Thoracic aorta (tissue), 2 donors: ENCODE results near the gene IL18RAP. TPM values are rescaled to one million over a fixed set of nuclear protein-coding genes. Genes with fewer than 3 reads are reported as not detected.

Experiments used
- ATAC-seq: fragments of 150-250 bp; one replicate; pipeline ENCODE4 v1.8.0; 2017; ENCODE audit warnings: low read depth; ENCODE audit not compliant: insufficient number of reproducible peaks, low FRiP score
- DNase-seq: peaks from one replicate; pipeline ENCODE4 v3.0.0-alpha.2; 2020; ENCODE audit warnings: low spot score
- H3K27ac ChIP-seq, 2 donors: fragments of 200-600 bp; sonication (generic); 1 replicate in 1 of 2; 2 replicates in 1 of 2; pipeline ENCODE4 v1.5.1; 2016; ENCODE audit warnings: mild to moderate bottlenecking in 2 of 2, moderate library complexity in 2 of 2
- H3K27me3 ChIP-seq: fragments of 200-600 bp; sonication (generic); replicated peaks from 2 replicates; pipeline ENCODE4 v1.6.0; 2016; ENCODE audit warnings: mild to moderate bottlenecking; ENCODE audit not compliant: insufficient read depth
- H3K36me3 ChIP-seq: fragments of 200-600 bp; sonication (generic); one replicate; pipeline ENCODE4 v1.5.1; 2016
- H3K4me1 ChIP-seq, 2 donors: fragments of 200-600 bp; sonication (generic); 1 replicate in 1 of 2; 2 replicates in 1 of 2; pipeline versions ENCODE4 v1.5.1 to v1.6.0; 2016; ENCODE audit warnings: low read depth in 2 of 2, mild to moderate bottlenecking in 1 of 2; ENCODE audit not compliant: control insufficient read depth in 1 of 2
- H3K4me3 ChIP-seq: fragments of 200-600 bp; sonication (generic); 2 replicates; pipeline ENCODE4 v1.5.1; 2016; ENCODE audit warnings: mild to moderate bottlenecking
- H3K9me3 ChIP-seq: fragments of 200-600 bp; sonication (generic); 2 replicates; pipeline ENCODE4 v1.5.1; 2016
- total RNA-seq, 2 donors: library from RNA; depleted of rRNA; stranded (reverse); fragments of >200 nt; gene quantifications; one replicate each; pipeline versions ENCODE4 v1.1.0 to v1.2.3, GENCODE V29; 2016
- TF ChIP-seq, protein P1 (sequence below): fragments of 200-600 bp; sonication (generic); IDR thresholded peaks from one replicate; pipeline ENCODE4 v1.5.1; 2019; ENCODE audit warnings: antibody characterized with exemption

The IL18RAP gene
- total RNA-seq, 2 donors from 2014 or later = 1.4 to 32.1 TPM

GRCh38 chr2:102410952-102411351 lies 12.0 kb upstream of the IL18RAP start:
- H3K36me3 ChIP-seq = no peaks in the 10 kb centered on the region
- H3K9me3 ChIP-seq = no peaks in the 10 kb centered on the region
- H3K4me3 ChIP-seq = no peak overlapping the region
- no peaks in the 10 kb centered on the region for H3K4me1 ChIP-seq
- TF ChIP-seq, protein P1, sequence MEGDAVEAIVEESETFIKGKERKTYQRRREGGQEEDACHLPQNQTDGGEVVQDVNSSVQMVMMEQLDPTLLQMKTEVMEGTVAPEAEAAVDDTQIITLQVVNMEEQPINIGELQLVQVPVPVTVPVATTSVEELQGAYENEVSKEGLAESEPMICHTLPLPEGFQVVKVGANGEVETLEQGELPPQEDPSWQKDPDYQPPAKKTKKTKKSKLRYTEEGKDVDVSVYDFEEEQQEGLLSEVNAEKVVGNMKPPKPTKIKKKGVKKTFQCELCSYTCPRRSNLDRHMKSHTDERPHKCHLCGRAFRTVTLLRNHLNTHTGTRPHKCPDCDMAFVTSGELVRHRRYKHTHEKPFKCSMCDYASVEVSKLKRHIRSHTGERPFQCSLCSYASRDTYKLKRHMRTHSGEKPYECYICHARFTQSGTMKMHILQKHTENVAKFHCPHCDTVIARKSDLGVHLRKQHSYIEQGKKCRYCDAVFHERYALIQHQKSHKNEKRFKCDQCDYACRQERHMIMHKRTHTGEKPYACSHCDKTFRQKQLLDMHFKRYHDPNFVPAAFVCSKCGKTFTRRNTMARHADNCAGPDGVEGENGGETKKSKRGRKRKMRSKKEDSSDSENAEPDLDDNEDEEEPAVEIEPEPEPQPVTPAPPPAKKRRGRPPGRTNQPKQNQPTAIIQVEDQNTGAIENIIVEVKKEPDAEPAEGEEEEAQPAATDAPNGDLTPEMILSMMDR = no peak
- ATAC-seq (no peak), DNase-seq (no peak)
- H3K27me3 ChIP-seq = no peaks in the 10 kb centered on the region
- H3K27ac ChIP-seq = no peak overlapping the region

GRCh38 chr2:102412199-102412598 lies 10.8 kb upstream of the IL18RAP start:
- Histone ChIP-seq H3K36me3 (no peaks in the 10 kb centered on the region), H3K4me1 (no peaks in the 10 kb centered on the region), H3K9me3 (no peaks in the 10 kb centered on the region), H3K27ac (no peak overlapping the region), H3K27me3 (no peaks in the 10 kb centered on the region), H3K4me3 (no peak overlapping the region)
- TF ChIP-seq, protein P1 = no peak
- DNase-seq (no peak), ATAC-seq (no peak)

DNA sequence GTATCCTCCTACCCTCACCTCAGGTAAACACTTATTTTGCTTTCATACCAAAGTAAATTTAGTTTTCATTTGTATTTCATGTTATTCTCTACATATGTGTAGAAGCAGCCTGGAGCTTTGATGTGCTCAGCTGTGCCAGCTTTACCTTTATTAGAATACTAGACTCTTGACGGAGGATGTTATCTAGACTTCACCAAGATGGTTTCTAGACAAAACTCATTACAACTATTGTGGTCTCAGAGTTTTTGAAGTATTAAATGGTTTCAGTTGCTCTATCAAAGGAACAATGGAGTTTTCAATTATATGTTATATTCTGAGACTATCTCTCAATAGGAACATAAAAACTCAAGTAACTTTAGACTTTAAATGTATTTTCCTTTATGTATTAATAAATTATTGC lies 5.0 kb upstream of the IL18RAP start:
- Histone ChIP-seq H3K27ac (no peak overlapping the region), H3K4me3 (no peak overlapping the region), H3K9me3 (no peaks in the 10 kb centered on the region), H3K4me1 (no peaks in the 10 kb centered on the region), H3K36me3 (no peaks in the 10 kb centered on the region), H3K27me3 (no peaks in the 10 kb centered on the region)
- DNase-seq (no peak), ATAC-seq (no peak)
- TF ChIP-seq, protein P1 = no peak

- ATAC-seq = no peak
- H3K27ac ChIP-seq = no peak overlapping the region
- TF ChIP-seq, protein P1 = no peak
Measured at GRCh38 chr2:102418421-102418961, 4.5 kb upstream of the IL18RAP start.

DNA sequence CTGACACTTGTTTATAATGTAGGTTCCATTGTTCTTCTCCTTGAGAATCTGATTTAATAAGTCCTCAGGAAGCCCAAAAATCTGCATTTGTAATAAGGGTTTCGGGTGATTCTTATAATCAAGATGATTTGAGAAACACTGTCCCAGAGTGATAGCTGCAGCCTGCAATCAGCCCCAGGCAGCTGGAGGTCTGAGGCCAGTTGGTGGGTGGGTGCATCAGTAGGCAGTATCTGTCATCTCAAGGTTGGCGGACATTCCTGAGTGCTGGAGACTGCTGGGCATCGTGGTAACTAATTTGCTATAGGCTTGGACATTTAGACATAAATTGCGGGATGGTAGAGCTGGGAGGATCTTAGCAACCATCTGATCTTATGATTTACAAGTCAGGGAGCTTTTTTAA lies 2.7 kb upstream of the IL18RAP start:
- H3K9me3 ChIP-seq = no peaks in the 10 kb centered on the region
- no peaks in the 10 kb centered on the region for H3K36me3 ChIP-seq
- TF ChIP-seq, protein P1 = no peak
- ATAC-seq = no peak
- no peak overlapping the region for H3K4me3 ChIP-seq
- H3K27me3 ChIP-seq = no peaks in the 10 kb centered on the region
- no peak for DNase-seq
- H3K4me1 ChIP-seq = no peaks in the 10 kb centered on the region
- no peak overlapping the region for H3K27ac ChIP-seq

More at GRCh38 chr2:102418421-102418961, 4.5 kb upstream of the IL18RAP start:
- H3K4me3 ChIP-seq = no peak overlapping the region
- no peak for DNase-seq
- no peaks in the 10 kb centered on the region for H3K4me1 ChIP-seq
- no peaks in the 10 kb centered on the region for H3K9me3 ChIP-seq
- H3K27me3 ChIP-seq = no peaks in the 10 kb centered on the region
- H3K36me3 ChIP-seq = no peaks in the 10 kb centered on the region
